ENCODE measurements around the gene DYNC1I1.

The DYNC1I1 gene

GRCh38 chr7:95907337-95907736 is 135.0 kb downstream of the DYNC1I1 start:
- Histone ChIP-seq H3K36me3 (ENCODE audit: low read length) (no peaks in the 10 kb centered on the region), H3K79me2 (ENCODE audit: insufficient read depth, low read length) (no peaks in the 10 kb centered on the region), H3K4me2 (ENCODE audit: low read depth, low read length, poor library complexity, severe bottlenecking) (no peak overlapping the region), H3K9me3 (ENCODE audit: insufficient read depth, low read length) (no peaks in the 10 kb centered on the region), H3K9ac (ENCODE audit: low read length) (no peak overlapping the region), H3F3A (ENCODE audit: insufficient read depth) (no peaks in the 10 kb centered on the region), H3K27me3 (ENCODE audit: low read length) (no peaks in the 10 kb centered on the region), H3K9me2 (replicated peaks; ENCODE audit: insufficient read depth, low read length) (no peaks in the 10 kb centered on the region), H3K27ac (ENCODE audit: low read depth, low read length) (no peak overlapping the region), H3K4me3 (ENCODE audit: insufficient read depth, low read length, poor library complexity, severe bottlenecking) (no peak overlapping the region), H2AFZ (ENCODE audit: low read depth, low read length, severe bottlenecking) (no peak overlapping the region), H4K20me1 (ENCODE audit: low read depth, low read length) (no peaks in the 10 kb centered on the region)
- TF ChIP-seq CTCF (IDR thresholded peaks at IDR 0.05; ENCODE audit: insufficient read depth, low read length, poor library complexity, severe bottlenecking) (no peak), EZH2phosphoT487 (conservative IDR thresholded peaks at IDR 0.05; ENCODE audit: low read length) (no peak)

- Histone ChIP-seq H4K20me1 (ENCODE audit: low read depth, low read length) (no peaks in the 10 kb centered on the region), H3K4me2 (ENCODE audit: low read depth, low read length, poor library complexity, severe bottlenecking) (no peak overlapping the region), H3K79me2 (ENCODE audit: insufficient read depth, low read length) (no peaks in the 10 kb centered on the region), H3K36me3 (ENCODE audit: low read length) (no peaks in the 10 kb centered on the region), H3F3A (ENCODE audit: insufficient read depth) (no peaks in the 10 kb centered on the region), H3K9me2 (replicated peaks; ENCODE audit: insufficient read depth, low read length) (no peaks in the 10 kb centered on the region), H3K9ac (ENCODE audit: low read length) (no peak overlapping the region), H3K9me3 (ENCODE audit: insufficient read depth, low read length) (no peaks in the 10 kb centered on the region), H3K27me3 (ENCODE audit: low read length) (no peaks in the 10 kb centered on the region), H2AFZ (ENCODE audit: low read depth, low read length, severe bottlenecking) (no peak overlapping the region), H3K27ac (ENCODE audit: low read depth, low read length) (no peak overlapping the region), H3K4me3 (ENCODE audit: insufficient read depth, low read length, poor library complexity, severe bottlenecking) (no peak overlapping the region)
- TF ChIP-seq CTCF (IDR thresholded peaks at IDR 0.05; ENCODE audit: insufficient read depth, low read length, poor library complexity, severe bottlenecking) (no peak), EZH2phosphoT487 (conservative IDR thresholded peaks at IDR 0.05; ENCODE audit: low read length) (no peak)
Measured at GRCh38 chr7:95908499-95908898, 136.1 kb downstream of the DYNC1I1 start.

- no peak for TF ChIP-seq EZH2phosphoT487 (conservative IDR thresholded peaks at IDR 0.05; ENCODE audit: low read length)
- no peak for TF ChIP-seq CTCF (IDR thresholded peaks at IDR 0.05; ENCODE audit: insufficient read depth, low read length, poor library complexity, severe bottlenecking)
- Histone ChIP-seq H2AFZ (ENCODE audit: low read depth, low read length, severe bottlenecking) (no peak overlapping the region), H3F3A (ENCODE audit: insufficient read depth) (no peaks in the 10 kb centered on the region), H3K4me2 (ENCODE audit: low read depth, low read length, poor library complexity, severe bottlenecking) (no peak overlapping the region), H3K79me2 (ENCODE audit: insufficient read depth, low read length) (no peaks in the 10 kb centered on the region), H3K27me3 (ENCODE audit: low read length) (no peaks in the 10 kb centered on the region), H3K4me3 (ENCODE audit: insufficient read depth, low read length, poor library complexity, severe bottlenecking) (no peak overlapping the region), H4K20me1 (ENCODE audit: low read depth, low read length) (no peaks in the 10 kb centered on the region), H3K27ac (ENCODE audit: low read depth, low read length) (no peak overlapping the region), H3K9me2 (replicated peaks; ENCODE audit: insufficient read depth, low read length) (no peaks in the 10 kb centered on the region), H3K9ac (ENCODE audit: low read length) (no peak overlapping the region), H3K9me3 (ENCODE audit: insufficient read depth, low read length) (no peaks in the 10 kb centered on the region), H3K36me3 (ENCODE audit: low read length) (no peaks in the 10 kb centered on the region)
Measured at GRCh38 chr7:95910341-95910740, 138.0 kb downstream of the DYNC1I1 start.
